Stimulated activated CD8-positive, alpha-beta memory T cell treated with anti-CD3 and anti-CD28 coated beads, Interleukin-7, amount 100 ng/mL, for 1 hour (primary cell): ENCODE data around the gene SCRN1.

Source experiments
- DNase-seq, 2 donors: peaks; one replicate each; pipeline ENCODE4 v3.0.0-alpha.2; 2020; ENCODE audit warnings: low read depth in 2 of 2

SCRN1 gene

GRCh38 chr7:29926741-29927140 is 62.9 kb downstream of the SCRN1 start:
- DNase-seq = no peak

- no peak for DNase-seq
Measured at GRCh38 chr7:29926216-29926615, 63.4 kb downstream of the SCRN1 start.

- DNase-seq = no peak
Measured at GRCh38 chr7:29924684-29925083, 64.9 kb downstream of the SCRN1 start.

- no peak for DNase-seq
Measured at GRCh38 chr7:29924006-29924405, 65.6 kb downstream of the SCRN1 start.

- DNase-seq = no peak
Measured at GRCh38 chr7:29922921-29923700, 66.5 kb downstream of the SCRN1 start.

- DNase-seq = no peak
Measured at GRCh38 chr7:29921404-29922010, 68.1 kb downstream of the SCRN1 start.

- DNase-seq = no peak
Measured at GRCh38 chr7:29920491-29920890, 69.1 kb downstream of the SCRN1 start.

GRCh38 chr7:29919790-29920189 is 69.8 kb downstream of the SCRN1 start:
- DNase-seq = no peak

- DNase-seq = no peak
Measured at GRCh38 chr7:29918850-29919249, 70.8 kb downstream of the SCRN1 start.

- DNase-seq = no peak
Measured at GRCh38 chr7:29917641-29918040, 72.0 kb downstream of the SCRN1 start.

- no peak for DNase-seq
Measured at GRCh38 chr7:29915481-29916215, 74.0 kb downstream of the SCRN1 start.

GRCh38 chr7:29914180-29914579 is 75.4 kb downstream of the SCRN1 start:
- no peak for DNase-seq

GRCh38 chr7:29906200-29907022 is 83.2 kb downstream of the SCRN1 start:
- DNase-seq = no peak

GRCh38 chr7:29900745-29901144 is 88.9 kb downstream of the SCRN1 start:
- no peak for DNase-seq

- no peak for DNase-seq
Measured at GRCh38 chr7:29898301-29898700, 91.3 kb downstream of the SCRN1 start.

GRCh38 chr7:29896685-29897411 is 92.8 kb downstream of the SCRN1 start:
- no peak for DNase-seq

- no peak for DNase-seq
Measured at GRCh38 chr7:29895559-29895958, 94.0 kb downstream of the SCRN1 start.

GRCh38 chr7:29894256-29894655 is 95.3 kb downstream of the SCRN1 start:
- no peak for DNase-seq

- DNase-seq = no peak
Measured at GRCh38 chr7:29893351-29893965, 96.1 kb downstream of the SCRN1 start.

- no peak for DNase-seq
Measured at GRCh38 chr7:29892231-29892630, 97.4 kb downstream of the SCRN1 start.

- no peak for DNase-seq
Measured at GRCh38 chr7:29891766-29892165, 97.8 kb downstream of the SCRN1 start.
